ENCODE measurements around the gene YARS2.
"Not testable (repeated sequence)": the region's sequence is repeated elsewhere in the genome, so short reads cannot be mapped to it uniquely, and the experiment has no call there.

Gene YARS2

GRCh38 chr12:32753605-32754004 lies 2.1 kb downstream of the YARS2 start:
- DNase-seq (ENCODE audit: low spot score), result no peak

GRCh38 chr12:32743264-32743663 lies 12.4 kb downstream of the YARS2 start:
- DNase-seq (ENCODE audit: low spot score), result no peak

GRCh38 chr12:32742133-32742532 lies 13.6 kb downstream of the YARS2 start:
- DNase-seq (ENCODE audit: low spot score), result no peak

GRCh38 chr12:32739279-32739678 lies 16.4 kb downstream of the YARS2 start:
- no peak for DNase-seq (ENCODE audit: low spot score)

DNA sequence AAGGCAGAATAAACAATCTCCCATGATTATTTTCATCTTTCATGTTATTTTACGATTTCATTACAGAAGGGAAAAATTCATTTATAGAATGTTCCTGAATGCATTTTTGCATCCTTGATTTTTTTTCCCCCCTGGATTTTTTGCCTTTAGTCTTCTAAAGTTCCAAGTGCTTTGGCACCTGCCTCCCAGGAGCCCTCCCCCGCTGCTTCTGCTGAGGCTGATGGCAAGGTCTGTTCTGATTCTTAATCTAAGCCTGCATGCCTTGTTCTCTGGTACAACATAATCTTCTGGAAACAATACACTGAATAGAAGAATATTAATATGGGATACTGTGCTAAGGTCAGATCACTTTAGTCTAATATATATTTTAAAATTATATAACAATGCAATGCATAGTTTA lies 18.0 kb downstream of the YARS2 start:
- DNase-seq (ENCODE audit: low spot score), result no peak

- DNase-seq (ENCODE audit: low spot score), result no peak
Measured at GRCh38 chr12:32736445-32736844, 19.3 kb downstream of the YARS2 start.

DNA sequence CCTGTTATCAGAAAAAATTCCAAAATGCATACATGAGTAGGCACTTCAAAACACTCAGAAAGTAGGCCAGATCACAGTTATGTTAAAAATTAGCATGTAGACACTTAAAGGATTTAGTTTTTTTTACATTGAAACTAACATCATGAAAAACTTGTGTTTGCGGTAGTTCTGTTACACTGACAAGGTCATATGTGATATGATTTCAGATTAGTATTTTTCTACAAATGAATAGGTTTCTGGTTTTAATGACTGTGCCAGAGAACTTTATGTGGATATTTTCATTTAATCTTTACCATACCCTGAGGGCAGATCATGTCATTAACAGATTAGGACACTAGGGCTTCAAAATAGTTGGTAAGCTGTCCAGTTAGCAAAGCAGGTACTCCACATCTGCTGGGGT lies 20.7 kb downstream of the YARS2 start:
- no peak for DNase-seq (ENCODE audit: low spot score)

DNA sequence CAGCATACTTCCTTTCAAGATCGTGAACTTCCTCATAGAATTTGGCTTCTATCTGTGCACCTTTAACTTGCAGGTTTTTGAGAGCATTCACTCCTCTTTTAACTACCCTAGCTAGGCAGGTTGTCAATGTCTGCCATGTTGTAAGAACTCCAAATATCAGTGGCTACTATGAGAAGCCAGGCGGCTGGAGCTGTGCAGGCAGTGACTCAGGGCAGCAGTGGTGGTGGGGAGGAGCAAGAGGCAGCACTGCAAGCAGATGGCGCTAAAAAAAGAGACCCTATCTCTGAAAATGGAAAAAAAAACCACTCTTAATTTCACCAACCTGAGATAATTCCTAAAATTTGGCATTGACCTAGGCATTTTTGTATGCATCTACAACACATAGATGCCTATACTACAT lies 28.5 kb downstream of the YARS2 start:
- DNase-seq (ENCODE audit: low spot score), result no peak

- DNase-seq (ENCODE audit: low spot score), result no peak
Measured at GRCh38 chr12:32726286-32726685, 29.4 kb downstream of the YARS2 start.

DNA sequence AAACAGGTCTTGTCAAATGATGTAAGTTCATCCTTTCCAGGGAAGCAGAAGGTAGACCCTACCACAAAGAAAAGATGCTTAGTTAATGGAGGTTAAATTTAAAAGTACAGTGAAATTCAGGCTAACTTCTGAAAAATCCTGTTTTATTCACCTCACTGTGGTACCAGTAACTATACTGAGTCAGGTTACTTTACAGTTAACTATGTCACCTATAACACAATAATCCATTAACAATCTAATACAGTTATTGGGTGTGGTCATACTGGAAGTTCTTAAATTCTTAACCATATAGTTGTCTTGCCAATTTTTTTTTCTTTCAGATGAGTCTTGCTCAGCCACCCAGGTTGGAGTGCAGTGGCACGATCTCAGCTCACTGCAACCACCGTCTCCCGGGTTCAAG lies 30.4 kb downstream of the YARS2 start:
- DNase-seq (ENCODE audit: low spot score), result not testable (repeated sequence)

DNA sequence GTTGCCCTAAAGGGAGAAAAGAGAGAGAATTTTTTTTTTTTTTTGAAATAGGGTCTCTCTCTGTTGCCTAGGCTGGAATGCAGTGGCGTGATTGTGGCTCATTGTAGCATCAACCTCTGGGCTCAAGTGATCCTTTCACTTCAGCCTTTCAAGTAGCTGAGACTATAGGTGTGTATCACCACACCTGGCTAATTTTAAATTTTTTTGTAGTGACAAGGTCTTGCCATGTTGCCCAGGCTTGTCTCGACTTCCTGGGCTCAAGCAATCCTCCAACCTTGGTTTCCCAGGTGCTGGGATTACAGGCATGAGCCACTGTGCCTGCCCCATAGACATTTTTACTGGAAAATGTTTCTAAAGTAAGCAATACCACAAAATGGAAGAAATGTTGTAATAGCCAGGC lies 36.8 kb downstream of the YARS2 start:
- no peak for DNase-seq (ENCODE audit: low spot score)

GRCh38 chr12:32714772-32715171 lies 40.9 kb downstream of the YARS2 start:
- no peak for DNase-seq (ENCODE audit: low spot score)

DNA sequence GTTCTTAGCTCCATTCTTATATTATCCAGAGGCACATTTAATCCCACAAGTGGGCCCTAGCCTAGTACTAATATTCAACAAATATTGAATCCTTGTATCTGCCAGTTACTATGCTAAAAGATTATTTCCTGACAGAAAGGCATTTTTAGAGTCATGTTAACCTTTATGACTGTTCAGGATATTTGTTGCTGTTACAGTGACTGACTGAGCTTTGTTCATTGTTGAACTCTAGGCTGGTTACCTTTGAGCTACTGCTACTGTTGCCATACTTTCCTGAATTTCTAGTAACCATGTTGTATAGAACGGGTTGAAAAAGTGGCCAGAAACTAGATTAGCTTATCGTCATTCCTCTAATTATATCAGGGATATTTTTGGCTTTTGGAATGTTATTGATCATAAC lies 46.8 kb downstream of the YARS2 start:
- no peak for DNase-seq (ENCODE audit: low spot score)

- no peak for DNase-seq (ENCODE audit: low spot score)
Measured at GRCh38 chr12:32706335-32707024, 49.2 kb downstream of the YARS2 start.

DNA sequence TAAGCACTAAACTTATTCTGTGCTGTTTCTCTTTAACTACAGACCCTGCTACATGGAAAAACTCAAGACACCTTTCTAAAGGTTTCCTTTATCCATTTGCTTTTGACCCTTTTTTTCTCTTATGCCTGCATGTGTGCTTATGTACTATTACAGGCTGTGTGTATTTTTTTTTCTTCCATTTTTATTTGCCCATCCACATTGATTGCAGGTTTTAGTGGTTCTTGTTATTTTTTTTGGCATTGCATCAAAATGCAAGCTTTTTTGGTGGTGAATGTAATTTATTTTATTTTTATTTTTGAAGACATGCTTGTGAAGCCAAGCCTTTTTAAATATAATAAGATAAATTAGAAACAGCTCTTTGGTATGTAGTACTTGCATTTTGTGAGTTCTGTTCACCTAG lies 49.9 kb downstream of the YARS2 start:
- DNase-seq (ENCODE audit: low spot score), result no peak

- DNase-seq (ENCODE audit: low spot score), result no peak
Measured at GRCh38 chr12:32702946-32703345, 52.8 kb downstream of the YARS2 start.

- DNase-seq (ENCODE audit: low spot score), result no peak
Measured at GRCh38 chr12:32702473-32702872, 53.2 kb downstream of the YARS2 start.

GRCh38 chr12:32699437-32699836 lies 56.3 kb downstream of the YARS2 start:
- DNase-seq (ENCODE audit: low spot score), result not testable (repeated sequence)

DNA sequence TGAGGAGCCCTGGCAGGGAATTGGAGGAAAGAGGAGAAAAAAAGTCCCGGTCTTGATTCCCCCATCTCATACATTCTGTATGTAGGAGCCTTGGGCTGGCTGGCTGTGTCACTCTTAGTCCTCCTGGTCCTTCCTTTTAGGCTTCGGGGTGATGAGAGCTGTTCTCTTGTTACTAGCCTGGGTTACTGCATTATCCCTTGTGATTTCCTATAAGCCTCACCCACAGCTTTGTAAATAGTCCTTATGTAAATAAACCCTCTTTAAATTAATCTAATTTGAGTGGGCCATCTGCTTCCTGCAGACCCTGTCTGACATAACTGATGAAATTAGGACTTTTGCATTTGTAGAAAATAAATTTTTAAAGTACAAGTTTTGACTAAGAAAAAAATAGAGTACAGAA lies 57.4 kb downstream of the YARS2 start:
- no peak for DNase-seq (ENCODE audit: low spot score)

DNA sequence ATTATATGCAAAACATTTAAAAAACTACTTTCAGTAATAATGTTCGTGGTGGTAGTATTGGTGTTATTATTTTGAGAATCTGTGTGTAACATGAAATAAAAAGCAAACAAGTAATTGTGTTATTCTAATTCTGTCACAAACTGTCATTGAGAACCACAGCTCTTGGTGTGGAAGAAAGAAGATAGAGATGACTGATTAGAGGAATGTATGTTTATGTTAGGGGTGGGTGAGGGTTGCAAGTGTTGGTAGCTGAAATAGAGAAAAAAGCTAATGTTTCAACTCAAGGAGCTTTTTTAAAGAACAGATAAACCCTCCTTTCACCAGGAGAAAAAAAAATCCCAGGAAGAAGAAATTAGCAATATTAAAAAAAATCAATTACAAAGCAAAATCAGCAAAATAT lies 58.3 kb downstream of the YARS2 start:
- DNase-seq (ENCODE audit: low spot score), result no peak
